Measurements from ENCODE around the gene TTLL13. TPM values are rescaled to one million over a fixed set of nuclear protein-coding genes. Genes with fewer than 3 reads are reported as not detected.

The TTLL13 gene
- total and polyA plus RNA-seq, 2 of the 8 experiments (the other 6 are each of a cell fraction or from before 2014, with no cell fraction given) = 0.03 TPM; not detected in 1

DNA sequence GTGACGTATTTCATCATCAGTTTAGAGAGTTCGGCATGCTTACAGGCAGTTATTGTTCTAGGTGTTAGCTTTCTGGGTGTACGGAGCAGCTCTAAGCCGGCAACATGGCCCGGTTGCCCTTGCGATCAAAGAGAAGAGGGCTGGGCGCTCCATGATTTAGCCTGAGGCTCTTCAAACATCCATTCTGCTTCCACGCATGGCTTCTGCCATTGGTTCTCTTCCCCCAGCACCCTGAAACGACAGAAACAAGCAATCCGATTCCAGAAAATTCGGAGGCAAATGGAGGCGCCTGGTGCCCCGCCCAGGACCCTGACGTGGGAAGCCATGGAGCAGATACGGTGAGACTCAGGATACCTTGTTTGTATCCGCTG lies 16.7 kb downstream of the TTLL13 start:
- peak overlapping the region; percentile 76 to 95 (median 87) for H3K4me3 ChIP-seq (ENCODE audit: extremely low read depth in 1 of 4, insufficient read depth in 2 of 4, low read depth in 3 of 4, low read length in 4 of 4)
- POLR2A ChIA-PET (ENCODE audit: partially characterized antibody) = interaction anchor here (0.6 to 1.2 kb wide), 13 partner anchors 8 to 692 kb away, joined by 3 to 6 read pairs (median 3); partner anchors contain the start of gene TTLL13
- H2BK5ac ChIP-seq (ENCODE audit: low read depth, low read length) = peak overlapping the region; percentile 100
- no peak overlapping the region for H3K23ac ChIP-seq (ENCODE audit: insufficient read length)
- H2BK20ac ChIP-seq (ENCODE audit: low read length) = no peak overlapping the region
- H3K4ac ChIP-seq (replicated peaks; ENCODE audit: insufficient read length, low read depth, low read length) = peak overlapping the region; percentile 96
- peak overlapping the region; percentile 88 for H3K27ac ChIP-seq (ENCODE audit: low read depth, low read length)
- peaks cover 0 to 24% (median 9%) of the 10 kb centered on the region in 4 experiments; a peak in 6 of 8 replicates for H3K36me3 ChIP-seq (ENCODE audit: control insufficient read depth in 2 of 4, insufficient read depth in 4 of 4, low read length in 3 of 4)
- H3K9me3 ChIP-seq (ENCODE audit: insufficient read depth in 2 of 2, low read depth in 1 of 2, low read length in 1 of 2) = no peaks in the 10 kb centered on the region
- no peak overlapping the region for H2AK5ac ChIP-seq (ENCODE audit: low read depth, low read length)
- 1% methylated on average over 16 of the region's 16 CpGs; no CpG with 5 or more reads in 1 of the 2 experiments for WGBS, 2 experiments (ENCODE audit: extremely low coverage in 1 of 2, insufficient coverage in 1 of 2, insufficient read length in 1 of 2, insufficient replicate concordance in 2 of 2, low coverage in 1 of 2, low lambda C conversion rate in 2 of 2, missing lambda C conversion rate in 1 of 2)
- FAIRE-seq (no peak), DNase-seq (ENCODE audit: low read depth in 1 of 2, low spot score in 2 of 2) (peak in 1 of 2 experiments; percentile 70)
- H3K18ac ChIP-seq (ENCODE audit: extremely low read depth, low read length) = peak overlapping the region; percentile 96
- H2BK12ac ChIP-seq (ENCODE audit: low read depth, low read length) = peak overlapping the region; percentile 97
- H3K79me2 ChIP-seq (ENCODE audit: control insufficient read depth in 1 of 2, insufficient read depth in 2 of 2, low read length in 2 of 2) = peaks cover 12 to 55% of the 10 kb centered on the region in 2 experiments
- no peak overlapping the region for H3K14ac ChIP-seq (ENCODE audit: insufficient read length)
- H3K9ac ChIP-seq (replicated peaks in 1 of 4; ENCODE audit: extremely low read depth in 1 of 4, low read depth in 3 of 4, low read length in 3 of 4) = peak overlapping the region in 3 of 4 experiments; percentile 87 to 95 (median 92); a peak in 6 of 7 replicates
- H4K5ac ChIP-seq (ENCODE audit: insufficient read length, low read depth, low read length) = peak overlapping the region; percentile 27
- no peak overlapping the region for H2BK120ac ChIP-seq (replicated peaks; ENCODE audit: low read depth, low read length)
- peak overlapping the region; percentile 26; the same call in 1 of the 2 replicates for H2AFZ ChIP-seq (ENCODE audit: low read length)
- CTCF ChIA-PET (ENCODE audit: partially characterized antibody) = interaction anchor here (1.0 to 2.2 kb wide), 3 partner anchors 10 to 32 kb away, joined by 4 to 8 read pairs (median 4); partner anchors contain the start of genes CIB1 and GDPGP1
- H3K79me1 ChIP-seq (ENCODE audit: low read depth, low read length) = peaks cover 5% of the 10 kb centered on the region
- peak overlapping the region; percentile 61; the same call in 1 of the 2 replicates for H2BK15ac ChIP-seq (ENCODE audit: low read length)
- H4K20me1 ChIP-seq (replicated peaks in 1 of 2; ENCODE audit: control insufficient read depth in 1 of 2, insufficient read depth in 2 of 2, low read length in 2 of 2) = peaks cover 0 to 7% of the 10 kb centered on the region in 2 experiments
- H3K23me2 ChIP-seq (ENCODE audit: low read depth, low read length) = peaks cover 10% of the 10 kb centered on the region
- H4K8ac ChIP-seq (ENCODE audit: extremely low read depth, insufficient read depth, low read length) = peak overlapping the region; percentile 96
- H3K4me2 ChIP-seq (ENCODE audit: insufficient read depth in 1 of 2, low read depth in 2 of 2, low read length in 2 of 2) = peak overlapping the region; percentile 74 to 94
- peak overlapping the region; percentile 93 for H3K56ac ChIP-seq (replicated peaks; ENCODE audit: insufficient read length, low read depth, low read length)
- H3K27me3 ChIP-seq (replicated peaks in 1 of 4; ENCODE audit: control insufficient read depth in 3 of 4, extremely low read depth in 1 of 4, insufficient read depth in 3 of 4, low read length in 3 of 4) = no peaks in the 10 kb centered on the region
- peaks cover 0 to 15% (median 7%) of the 10 kb centered on the region in 4 experiments; a peak in 5 of 7 replicates for H3K4me1 ChIP-seq (replicated peaks in 1 of 4; ENCODE audit: control insufficient read depth in 3 of 4, insufficient read depth in 4 of 4, low read length in 3 of 4)
- peak overlapping the region; percentile 5 for H4K91ac ChIP-seq (replicated peaks; ENCODE audit: insufficient read length, low read length)
- TF ChIP-seq YY1 (IDR thresholded peaks at IDR 0.05; ENCODE audit: low read depth, low read length) (0 out of 2 replicates have a peak, but pooled peaks have one; percentile 14), SIRT6 (IDR thresholded peaks at IDR 0.05; ENCODE audit: low read length) (no peak), SIN3A (conservative IDR thresholded peaks at IDR 0.05 in 1 of 2, IDR thresholded peaks at IDR 0.05 in 1 of 2; ENCODE audit: low read depth in 1 of 2, low read length in 2 of 2) (peak in 1 of 2 experiments; percentile 77; a peak in 2 of 4 replicates), SAP30 (IDR thresholded peaks at IDR 0.05; ENCODE audit: insufficient read depth, insufficient replicate concordance, low read length) (peak; percentile 33), POLR2AphosphoS5 (IDR thresholded peaks at IDR 0.05; ENCODE audit: low read depth, low read length) (peak; percentile 9; the same call in 1 of the 2 replicates), TEAD4 (IDR thresholded peaks at IDR 0.05; ENCODE audit: low read depth, low read length) (no peak)
- TF ChIP-seq, protein P1, sequence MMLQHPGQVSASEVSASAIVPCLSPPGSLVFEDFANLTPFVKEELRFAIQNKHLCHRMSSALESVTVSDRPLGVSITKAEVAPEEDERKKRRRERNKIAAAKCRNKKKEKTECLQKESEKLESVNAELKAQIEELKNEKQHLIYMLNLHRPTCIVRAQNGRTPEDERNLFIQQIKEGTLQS (IDR thresholded peaks at IDR 0.05; ENCODE audit: insufficient read depth, low read depth, low read length) = no peak
- TF ChIP-seq, protein P2, sequence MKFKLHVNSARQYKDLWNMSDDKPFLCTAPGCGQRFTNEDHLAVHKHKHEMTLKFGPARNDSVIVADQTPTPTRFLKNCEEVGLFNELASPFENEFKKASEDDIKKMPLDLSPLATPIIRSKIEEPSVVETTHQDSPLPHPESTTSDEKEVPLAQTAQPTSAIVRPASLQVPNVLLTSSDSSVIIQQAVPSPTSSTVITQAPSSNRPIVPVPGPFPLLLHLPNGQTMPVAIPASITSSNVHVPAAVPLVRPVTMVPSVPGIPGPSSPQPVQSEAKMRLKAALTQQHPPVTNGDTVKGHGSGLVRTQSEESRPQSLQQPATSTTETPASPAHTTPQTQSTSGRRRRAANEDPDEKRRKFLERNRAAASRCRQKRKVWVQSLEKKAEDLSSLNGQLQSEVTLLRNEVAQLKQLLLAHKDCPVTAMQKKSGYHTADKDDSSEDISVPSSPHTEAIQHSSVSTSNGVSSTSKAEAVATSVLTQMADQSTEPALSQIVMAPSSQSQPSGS (IDR thresholded peaks at IDR 0.05; ENCODE audit: low read length) = peak; percentile 14; the same call in 1 of the 2 replicates
- TF ChIP-seq, protein P3, sequence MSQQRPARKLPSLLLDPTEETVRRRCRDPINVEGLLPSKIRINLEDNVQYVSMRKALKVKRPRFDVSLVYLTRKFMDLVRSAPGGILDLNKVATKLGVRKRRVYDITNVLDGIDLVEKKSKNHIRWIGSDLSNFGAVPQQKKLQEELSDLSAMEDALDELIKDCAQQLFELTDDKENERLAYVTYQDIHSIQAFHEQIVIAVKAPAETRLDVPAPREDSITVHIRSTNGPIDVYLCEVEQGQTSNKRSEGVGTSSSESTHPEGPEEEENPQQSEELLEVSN (IDR thresholded peaks at IDR 0.05) = no peak
